ENCODE results near the gene LARP1B. TPM values are rescaled to one million over a fixed set of nuclear protein-coding genes. Genes with fewer than 3 reads are reported as not detected.
"Not testable (repeated sequence)": the region's sequence is repeated elsewhere in the genome, so short reads cannot be mapped to it uniquely, and the experiment has no call there.

LARP1B gene
- total RNA-seq, 1 donor from 2014 or later: 19.9 TPM

GRCh38 chr4:128076464-128076863, 15.4 kb downstream of the LARP1B start:
- H3K9me3 Mint-ChIP-seq: no peaks in the 10 kb centered on the region
- no peak for TF ChIP-seq CTCF (IDR thresholded peaks at IDR 0.05; ENCODE audit: unreplicated experiment)
- peaks cover 26% of the 10 kb centered on the region for H3K36me3 Mint-ChIP-seq
- no peak overlapping the region for H3K4me3 Mint-ChIP-seq
- no peaks in the 10 kb centered on the region for H3K27me3 Mint-ChIP-seq (ENCODE audit: low read depth)
- no peak for DNase-seq (ENCODE audit: low spot score in 2 of 2, unreplicated experiment in 2 of 2)
- no peak overlapping the region for H3K27ac Mint-ChIP-seq
- H3K4me1 Mint-ChIP-seq: no peaks in the 10 kb centered on the region

- H3K27me3 Mint-ChIP-seq (ENCODE audit: low read depth); H3K9me3 Mint-ChIP-seq; DNase-seq (ENCODE audit: low spot score in 2 of 2, unreplicated experiment in 2 of 2); H3K27ac Mint-ChIP-seq; H3K4me1 Mint-ChIP-seq; H3K4me3 Mint-ChIP-seq: not testable (repeated sequence)
- H3K36me3 Mint-ChIP-seq: peaks cover 30% of the 10 kb centered on the region
Observed at GRCh38 chr4:128095293-128095692, 34.2 kb downstream of the LARP1B start.

- Mint-ChIP-seq H3K36me3 (peaks cover 15% of the 10 kb centered on the region), H3K4me3 (no peak overlapping the region), H3K27me3 (ENCODE audit: low read depth) (no peaks in the 10 kb centered on the region), H3K27ac (no peak overlapping the region), H3K9me3 (no peaks in the 10 kb centered on the region), H3K4me1 (no peaks in the 10 kb centered on the region)
- DNase-seq (ENCODE audit: low spot score in 2 of 2, unreplicated experiment in 2 of 2): no peak
- no peak for TF ChIP-seq CTCF (IDR thresholded peaks at IDR 0.05; ENCODE audit: unreplicated experiment)
Observed at GRCh38 chr4:128107766-128108165, 46.7 kb downstream of the LARP1B start.

- no peak for DNase-seq (ENCODE audit: low spot score in 2 of 2, unreplicated experiment in 2 of 2)
- H3K27ac Mint-ChIP-seq: no peak overlapping the region
- peaks cover 29% of the 10 kb centered on the region for H3K36me3 Mint-ChIP-seq
- H3K9me3 Mint-ChIP-seq: no peaks in the 10 kb centered on the region
- H3K4me3 Mint-ChIP-seq: no peak overlapping the region
- H3K27me3 Mint-ChIP-seq (ENCODE audit: low read depth): no peaks in the 10 kb centered on the region
- H3K4me1 Mint-ChIP-seq: peaks cover 4% of the 10 kb centered on the region
- TF ChIP-seq CTCF (IDR thresholded peaks at IDR 0.05; ENCODE audit: unreplicated experiment): no peak
Observed at GRCh38 chr4:128123036-128123435, 61.9 kb downstream of the LARP1B start.

GRCh38 chr4:128130621-128131020, 69.5 kb downstream of the LARP1B start:
- Mint-ChIP-seq H3K9me3 (peaks cover 31% of the 10 kb centered on the region), H3K27me3 (ENCODE audit: low read depth) (no peaks in the 10 kb centered on the region), H3K36me3 (peaks cover 47% of the 10 kb centered on the region), H3K4me1 (no peaks in the 10 kb centered on the region), H3K4me3 (no peak overlapping the region), H3K27ac (no peak overlapping the region)
- DNase-seq (ENCODE audit: low spot score in 2 of 2, unreplicated experiment in 2 of 2): no peak
- TF ChIP-seq CTCF (IDR thresholded peaks at IDR 0.05; ENCODE audit: unreplicated experiment): no peak

- no peak overlapping the region for H3K4me3 Mint-ChIP-seq
- peaks cover 32% of the 10 kb centered on the region for H3K36me3 Mint-ChIP-seq
- H3K27me3 Mint-ChIP-seq (ENCODE audit: low read depth): no peaks in the 10 kb centered on the region
- H3K4me1 Mint-ChIP-seq: no peaks in the 10 kb centered on the region
- no peak for DNase-seq (ENCODE audit: low spot score in 2 of 2, unreplicated experiment in 2 of 2)
- H3K27ac Mint-ChIP-seq: no peak overlapping the region
- TF ChIP-seq CTCF (IDR thresholded peaks at IDR 0.05; ENCODE audit: unreplicated experiment): no peak
- peaks cover 25% of the 10 kb centered on the region for H3K9me3 Mint-ChIP-seq
Observed at GRCh38 chr4:128134925-128135324, 73.8 kb downstream of the LARP1B start.
